ENCODE measurements around the gene C1QTNF2.

- no peak for TF ChIP-seq CTCF (IDR thresholded peaks at IDR 0.05)
- TF ChIP-seq POLR2A (IDR thresholded peaks at IDR 0.05), result no peak
- no peak for TF ChIP-seq EP300 (IDR thresholded peaks at IDR 0.05)
- no peak for TF ChIP-seq POLR2AphosphoS5 (IDR thresholded peaks at IDR 0.05)
These were observed 11.9 kb upstream of the C1QTNF2 start for GRCh38 chr5:160382346-160382745.

Measured in upper lobe of left lung (tissue), 4 donors.